ENCODE measurements around the gene RALGAPA2. TPM values are rescaled to one million over a fixed set of nuclear protein-coding genes. Genes with fewer than 3 reads are reported as not detected.

Gene RALGAPA2
- total RNA-seq, 2 experiments from 2014 or later: 21.2 to 21.9 TPM

DNA sequence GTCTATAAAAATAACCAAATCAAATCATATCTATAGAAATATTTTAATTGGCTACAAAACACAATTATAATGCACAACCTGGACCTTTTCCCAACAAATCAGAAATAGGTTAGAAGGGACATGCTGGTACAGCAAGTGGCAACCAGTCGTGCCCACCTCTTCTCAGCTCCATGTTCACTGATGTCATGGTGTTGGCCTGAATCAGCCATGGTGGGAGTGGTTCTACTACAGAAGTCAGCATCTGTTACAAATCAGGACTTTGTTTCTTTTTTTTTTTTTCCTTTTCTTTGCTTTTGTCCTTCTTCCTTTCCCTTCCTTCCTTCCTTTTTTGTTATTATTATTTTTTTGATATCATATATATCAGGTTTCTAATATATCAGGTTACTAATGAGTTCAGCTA, 91.2 kb downstream of the RALGAPA2 start:
- ChIA-PET CTCF (no interaction called here), POLR2A (no interaction called here)
- Mint-ChIP-seq H3K27ac (no peak overlapping the region), H3K27me3 (no peaks in the 10 kb centered on the region), H3K36me3 (ENCODE audit: low read depth) (peaks cover 48% of the 10 kb centered on the region), H3K4me1 (ENCODE audit: low read depth) (no peaks in the 10 kb centered on the region), H3K4me3 (no peak overlapping the region), H3K9me3 (no peaks in the 10 kb centered on the region)
- Histone ChIP-seq H3K4me1 (ENCODE audit: insufficient read depth, low read length) (no peaks in the 10 kb centered on the region), H3K9me3 (ENCODE audit: control insufficient read depth in 1 of 2, insufficient read depth in 1 of 2, low read length in 2 of 2) (no peaks in the 10 kb centered on the region), H3K27me3 (ENCODE audit: control insufficient read depth in 1 of 2, insufficient read depth in 2 of 2, low read length in 2 of 2) (no peaks in the 10 kb centered on the region), H3K27ac (ENCODE audit: low read depth in 1 of 2, low read length in 2 of 2) (no peak overlapping the region), H3K4me3 (ENCODE audit: low read length) (no peak overlapping the region), H3K36me3 (ENCODE audit: insufficient read depth, low read length) (peaks cover 24% of the 10 kb centered on the region)
- TF ChIP-seq, protein P1, sequence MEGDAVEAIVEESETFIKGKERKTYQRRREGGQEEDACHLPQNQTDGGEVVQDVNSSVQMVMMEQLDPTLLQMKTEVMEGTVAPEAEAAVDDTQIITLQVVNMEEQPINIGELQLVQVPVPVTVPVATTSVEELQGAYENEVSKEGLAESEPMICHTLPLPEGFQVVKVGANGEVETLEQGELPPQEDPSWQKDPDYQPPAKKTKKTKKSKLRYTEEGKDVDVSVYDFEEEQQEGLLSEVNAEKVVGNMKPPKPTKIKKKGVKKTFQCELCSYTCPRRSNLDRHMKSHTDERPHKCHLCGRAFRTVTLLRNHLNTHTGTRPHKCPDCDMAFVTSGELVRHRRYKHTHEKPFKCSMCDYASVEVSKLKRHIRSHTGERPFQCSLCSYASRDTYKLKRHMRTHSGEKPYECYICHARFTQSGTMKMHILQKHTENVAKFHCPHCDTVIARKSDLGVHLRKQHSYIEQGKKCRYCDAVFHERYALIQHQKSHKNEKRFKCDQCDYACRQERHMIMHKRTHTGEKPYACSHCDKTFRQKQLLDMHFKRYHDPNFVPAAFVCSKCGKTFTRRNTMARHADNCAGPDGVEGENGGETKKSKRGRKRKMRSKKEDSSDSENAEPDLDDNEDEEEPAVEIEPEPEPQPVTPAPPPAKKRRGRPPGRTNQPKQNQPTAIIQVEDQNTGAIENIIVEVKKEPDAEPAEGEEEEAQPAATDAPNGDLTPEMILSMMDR (IDR thresholded peaks at IDR 0.05): no peak
- no peak for ATAC-seq (ENCODE audit: poor library complexity)
- DNase-seq: no peak
- intact Hi-C loops (cut with DNase I, micrococcal nuclease): no loop called here

DNA sequence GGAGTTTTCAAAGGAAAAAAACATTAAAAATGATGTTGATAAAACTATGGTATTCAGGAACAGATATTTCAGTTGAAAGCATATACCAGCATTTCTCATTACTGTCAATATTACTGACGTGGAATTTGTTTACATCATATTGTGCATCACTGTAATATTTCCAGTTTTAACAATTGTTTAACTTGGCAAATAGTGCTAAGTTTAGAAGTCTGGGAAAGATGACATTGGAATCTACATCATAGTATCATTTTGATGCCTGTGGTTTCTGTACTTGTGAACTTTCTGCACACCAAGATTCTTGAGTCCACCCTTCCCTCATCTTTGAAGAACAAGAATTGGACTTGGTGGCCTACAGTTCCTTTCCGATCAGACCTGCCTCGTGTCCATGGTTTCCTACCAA, 98.1 kb downstream of the RALGAPA2 start:
- ChIA-PET CTCF (no interaction called here), POLR2A (no interaction called here)
- Mint-ChIP-seq H3K4me3 (no peak overlapping the region), H3K36me3 (ENCODE audit: low read depth) (peaks cover 86% of the 10 kb centered on the region), H3K9me3 (no peaks in the 10 kb centered on the region), H3K27ac (no peak overlapping the region), H3K4me1 (ENCODE audit: low read depth) (no peaks in the 10 kb centered on the region), H3K27me3 (no peaks in the 10 kb centered on the region)
- ATAC-seq (ENCODE audit: poor library complexity): no peak
- intact Hi-C loops (cut with DNase I, micrococcal nuclease): no loop called here
- H3K27me3 ChIP-seq (ENCODE audit: control insufficient read depth in 1 of 2, insufficient read depth in 2 of 2, low read length in 2 of 2): no peaks in the 10 kb centered on the region
- H3K4me1 ChIP-seq (ENCODE audit: insufficient read depth, low read length): no peaks in the 10 kb centered on the region
- no peaks in the 10 kb centered on the region for H3K9me3 ChIP-seq (ENCODE audit: control insufficient read depth in 1 of 2, insufficient read depth in 1 of 2, low read length in 2 of 2)
- H3K4me3 ChIP-seq (ENCODE audit: low read length): no peak overlapping the region
- DNase-seq: no peak
- H3K36me3 ChIP-seq (ENCODE audit: insufficient read depth, low read length): peaks cover 37% of the 10 kb centered on the region
- no peak overlapping the region for H3K27ac ChIP-seq (ENCODE audit: low read depth in 1 of 2, low read length in 2 of 2)
- TF ChIP-seq, protein P1 (IDR thresholded peaks at IDR 0.05): no peak

DNA sequence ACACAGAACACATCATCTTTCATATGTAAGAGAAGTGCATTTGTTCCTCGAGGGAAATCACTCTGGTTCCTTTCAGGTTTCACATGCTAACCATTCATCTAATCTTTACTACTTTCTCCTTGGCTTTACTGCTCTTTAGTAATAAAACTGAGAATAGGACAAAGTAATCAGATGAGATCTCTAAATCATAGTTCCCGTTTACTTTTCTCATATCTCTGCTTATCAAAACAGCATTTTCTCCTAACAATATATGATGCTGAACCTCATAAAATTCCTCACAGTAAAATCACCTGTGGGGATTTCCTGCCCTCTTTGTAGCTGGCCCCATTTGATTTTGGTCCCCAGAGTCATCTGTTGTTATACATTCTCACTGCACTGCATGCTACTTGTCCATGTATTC, 100.2 kb downstream of the RALGAPA2 start:
- H3K4me3 Mint-ChIP-seq: no peak overlapping the region
- TF ChIP-seq, protein P1 (IDR thresholded peaks at IDR 0.05): no peak
- H3K27me3 Mint-ChIP-seq: no peaks in the 10 kb centered on the region
- peaks cover 85% of the 10 kb centered on the region for H3K36me3 Mint-ChIP-seq (ENCODE audit: low read depth)
- no peak overlapping the region for H3K27ac ChIP-seq (ENCODE audit: low read depth in 1 of 2, low read length in 2 of 2)
- intact Hi-C loops (cut with DNase I, micrococcal nuclease): no loop called here
- POLR2A ChIA-PET: no interaction called here
- peaks cover 35% of the 10 kb centered on the region for H3K36me3 ChIP-seq (ENCODE audit: insufficient read depth, low read length)
- H3K27me3 ChIP-seq (ENCODE audit: control insufficient read depth in 1 of 2, insufficient read depth in 2 of 2, low read length in 2 of 2): no peaks in the 10 kb centered on the region
- DNase-seq: no peak
- H3K4me1 Mint-ChIP-seq (ENCODE audit: low read depth): no peaks in the 10 kb centered on the region
- CTCF ChIA-PET: no interaction called here
- no peak for ATAC-seq (ENCODE audit: poor library complexity)
- no peak overlapping the region for H3K4me3 ChIP-seq (ENCODE audit: low read length)
- no peaks in the 10 kb centered on the region for H3K9me3 ChIP-seq (ENCODE audit: control insufficient read depth in 1 of 2, insufficient read depth in 1 of 2, low read length in 2 of 2)
- H3K4me1 ChIP-seq (ENCODE audit: insufficient read depth, low read length): no peaks in the 10 kb centered on the region
- H3K9me3 Mint-ChIP-seq: no peaks in the 10 kb centered on the region
- no peak overlapping the region for H3K27ac Mint-ChIP-seq

Data from CD4-positive, alpha-beta T cell (primary cell).